NB4 (cell line): ENCODE data around the gene AKAP10.

Experiments
- CTCF ChIP-seq: IDR thresholded peaks from one replicate; pipeline ENCODE4 v1.5.1; 2012; ENCODE audit warnings: low read depth, low read length
- POLR2A ChIP-seq: IDR thresholded peaks from 2 replicates; pipeline ENCODE4 v1.6.1; 2011; ENCODE audit warnings: mild to moderate bottlenecking; ENCODE audit not compliant: insufficient read length; ENCODE audit errors: extremely low read depth

GRCh38 chr17:19868079-19868395, 109.6 kb downstream of the AKAP10 start:
- TF ChIP-seq CTCF (no peak), POLR2A (no peak)
